Right atrium auricular region (tissue), 2 donors: ENCODE measurements around the gene RNF130. TPM values are rescaled to one million over a fixed set of nuclear protein-coding genes. Genes with fewer than 3 reads are reported as not detected.

ENCODE experiments used
- DNase-seq: peaks from one replicate; pipeline ENCODE4 v3.0.0-alpha.2; 2019; ENCODE audit warnings: low spot score
- H3K27ac ChIP-seq, 2 donors: fragments of 200-600 bp; sonication (generic); 1 replicate in 1 of 2; 2 replicates in 1 of 2; pipeline ENCODE4 v1.5.1; 2016 to 2019
- H3K27me3 ChIP-seq, 2 donors: fragments of 200-600 bp; sonication (generic); one replicate each; pipeline versions ENCODE4 v1.5.1 to v1.6.0; 2017 to 2019
- H3K36me3 ChIP-seq: fragments of 200-600 bp; sonication (generic); one replicate; pipeline ENCODE4 v1.5.1; 2016
- H3K4me1 ChIP-seq, 2 donors: fragments of 200-600 bp; sonication (generic); one replicate each; pipeline versions ENCODE4 v1.5.1 to v1.6.0; 2017 to 2019
- H3K4me3 ChIP-seq, 2 donors: fragments of 200-600 bp; sonication (generic); 1 replicate in 1 of 2; 2 replicates in 1 of 2; pipeline ENCODE4 v1.5.1; 2017 to 2019; ENCODE audit warnings: mild to moderate bottlenecking in 1 of 2, moderate library complexity in 1 of 2
- H3K9me3 ChIP-seq, 2 donors: fragments of 200-600 bp; sonication (generic); one replicate each; pipeline ENCODE4 v1.5.1; 2019
- CTCF ChIP-seq, 2 donors: fragments of 200-600 bp; sonication (generic); IDR thresholded peaks; one replicate each; pipeline ENCODE4 v1.5.1; 2019; ENCODE audit warnings: antibody characterized with exemption in 2 of 2
- total RNA-seq, 2 donors: library from RNA; depleted of rRNA; stranded (reverse); fragments of >200 nt; gene quantifications; one replicate each; pipeline ENCODE4 v1.1.0, GENCODE V29; 2016

Gene RNF130
- total RNA-seq, 2 donors from 2014 or later = 42.9 to 51.3 TPM

DNA sequence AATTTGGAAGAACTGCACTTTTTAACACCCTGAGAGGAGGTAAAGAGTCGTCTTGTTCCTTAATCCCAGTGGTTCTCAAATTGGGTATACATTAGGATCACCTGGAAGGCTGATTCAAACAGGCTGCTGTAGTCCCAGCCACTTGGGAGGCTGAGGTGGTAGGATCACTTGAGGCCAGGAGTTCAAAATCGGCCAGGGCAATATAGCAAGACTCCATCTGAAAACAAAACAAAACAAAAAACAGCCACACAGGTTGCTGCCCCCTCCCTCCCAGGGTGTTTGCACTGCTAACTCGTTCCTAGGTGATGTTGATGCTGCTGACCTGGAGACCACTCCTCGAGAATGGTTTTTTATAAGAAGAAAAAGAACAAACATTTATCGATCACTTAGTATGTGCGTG, 162.3 kb downstream of the RNF130 start:
- peaks cover 5% of the 10 kb centered on the region for H3K36me3 ChIP-seq
- no peak for DNase-seq
- TF ChIP-seq CTCF (IDR thresholded peaks at IDR 0.05) = no peak

GRCh38 chr5:179908528-179908927, 163.0 kb downstream of the RNF130 start:
- Histone ChIP-seq H3K36me3 (peaks cover 5% of the 10 kb centered on the region), H3K27me3 (no peaks in the 10 kb centered on the region), H3K27ac (peak overlapping the region in 1 of 2 donors; percentile 24), H3K9me3 (no peaks in the 10 kb centered on the region), H3K4me1 (peaks cover 0 to 21% of the 10 kb centered on the region in 2 donors), H3K4me3 (peak overlapping the region in 1 of 2 donors; percentile 65)
- no peak for TF ChIP-seq CTCF (IDR thresholded peaks at IDR 0.05)
- DNase-seq = no peak

More for the DNA sequence above, 162.3 kb downstream of the RNF130 start:
- H3K27me3 ChIP-seq = no peaks in the 10 kb centered on the region
- H3K4me1 ChIP-seq = peaks cover 0 to 21% of the 10 kb centered on the region in 2 donors
- H3K4me3 ChIP-seq = no peak overlapping the region
- H3K27ac ChIP-seq = no peak overlapping the region
- no peaks in the 10 kb centered on the region for H3K9me3 ChIP-seq

DNA sequence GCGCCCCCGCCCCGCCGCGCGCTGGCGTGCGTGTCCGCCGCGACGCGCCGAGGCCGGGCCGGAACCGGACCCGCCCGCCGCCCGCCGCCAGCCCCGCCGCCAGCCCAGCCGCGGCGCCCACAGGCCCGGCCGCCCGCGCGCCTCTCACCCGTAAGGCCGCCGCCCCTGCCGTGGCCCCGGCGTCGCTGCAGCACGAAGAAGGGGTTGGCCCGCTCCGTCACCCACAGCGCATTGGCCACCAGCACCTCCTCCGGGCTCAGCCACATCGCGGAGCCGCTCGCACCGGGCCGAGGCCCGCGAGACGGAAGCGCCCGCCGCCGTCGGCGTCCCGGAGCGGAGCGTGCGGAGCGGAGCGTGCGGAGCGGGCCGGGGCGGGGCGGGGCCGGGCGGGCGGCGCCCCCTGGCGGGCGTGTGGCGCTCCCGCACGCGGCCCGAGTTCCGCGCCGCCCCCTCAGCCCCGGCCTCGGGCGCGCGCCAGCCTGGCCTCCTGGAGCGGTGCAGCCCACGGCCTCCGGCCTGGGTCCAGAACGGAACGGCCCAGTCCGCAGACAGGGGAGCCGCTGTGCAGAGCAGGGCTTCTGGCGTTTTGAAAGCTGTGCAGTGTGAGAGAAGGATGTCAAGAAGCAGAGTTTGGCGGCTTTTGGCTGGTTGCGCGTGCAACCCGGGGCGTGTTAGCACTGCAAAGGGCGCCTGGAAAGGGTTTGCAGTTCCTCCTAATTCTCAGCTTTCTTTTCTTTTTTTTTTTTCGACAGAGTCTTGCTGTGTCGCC, 163.8 kb downstream of the RNF130 start, which contains the start of gene TBC1D9B:
Gene TBC1D9B, minus strand, starts transcription at position 342 of the 769 bp plus-strand sequence. Its CDS starts 76 bp downstream, at position 266.
- Histone ChIP-seq H3K27ac (peak within 1 kb of the TSS; percentile 60 to 62), H3K9me3 (no peaks in the 10 kb centered on the region), H3K36me3 (peaks cover 5% of the 10 kb centered on the region), H3K4me3 (peak within 1 kb of the TSS; percentile 61 to 65), H3K27me3 (no peaks in the 10 kb centered on the region), H3K4me1 (peaks cover 0 to 21% of the 10 kb centered on the region in 2 donors)
- peak; percentile 40 to 52 for TF ChIP-seq CTCF (IDR thresholded peaks at IDR 0.05)
- peak; percentile 68 for DNase-seq

DNA sequence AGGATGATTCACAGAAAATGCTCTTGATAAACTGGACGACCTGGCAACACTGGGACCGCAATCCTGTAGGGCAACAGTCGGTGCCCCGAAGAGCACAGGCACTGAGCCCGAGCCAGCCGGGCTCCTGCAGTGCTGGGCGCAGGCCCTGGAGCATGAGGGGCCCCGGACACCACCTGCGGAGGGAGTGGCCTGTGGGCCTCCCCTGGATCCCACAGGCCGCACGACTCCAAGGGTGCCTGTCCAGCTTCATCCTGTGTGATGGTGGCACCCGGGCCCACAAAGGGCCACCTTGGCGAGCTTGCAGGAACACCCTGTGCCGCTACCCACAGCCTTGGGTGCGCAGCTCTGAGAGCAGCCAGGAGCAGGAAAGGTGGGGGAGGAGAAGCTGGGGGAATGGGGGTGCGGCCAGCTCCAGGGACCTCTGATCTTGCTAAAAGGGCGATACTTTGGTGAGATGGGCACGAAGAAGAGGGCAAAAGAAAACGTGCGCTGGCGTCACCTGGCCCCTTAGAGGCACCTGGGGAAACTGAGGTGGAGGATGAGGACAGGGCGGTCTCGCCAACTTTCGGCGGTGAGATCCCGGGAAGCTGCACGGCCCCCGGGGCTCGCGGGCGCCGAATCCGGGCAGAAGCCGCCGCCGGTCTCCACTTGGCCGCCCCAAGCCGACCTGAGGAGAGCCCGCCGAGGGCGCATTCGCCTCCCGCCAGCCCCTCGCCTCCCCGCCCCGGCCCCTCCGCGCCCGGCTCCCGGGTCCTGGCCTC, 164.6 kb downstream of the RNF130 start:
- TF ChIP-seq CTCF (IDR thresholded peaks at IDR 0.05) = no peak
- peaks cover 0 to 21% of the 10 kb centered on the region in 2 donors for H3K4me1 ChIP-seq
- H3K9me3 ChIP-seq = no peaks in the 10 kb centered on the region
- H3K27me3 ChIP-seq = no peaks in the 10 kb centered on the region
- peaks cover 5% of the 10 kb centered on the region for H3K36me3 ChIP-seq
- H3K27ac ChIP-seq = peak overlapping the region; percentile 5 to 62
- no peak for DNase-seq
- H3K4me3 ChIP-seq = peak overlapping the region; percentile 61 to 65

- no peak for TF ChIP-seq CTCF (IDR thresholded peaks at IDR 0.05)
- Histone ChIP-seq H3K27ac (peak overlapping the region in 1 of 2 donors; percentile 62), H3K4me1 (peaks cover 0 to 21% of the 10 kb centered on the region in 2 donors), H3K4me3 (peak overlapping the region in 1 of 2 donors; percentile 65), H3K36me3 (peaks cover 5% of the 10 kb centered on the region), H3K27me3 (no peaks in the 10 kb centered on the region), H3K9me3 (no peaks in the 10 kb centered on the region)
- no peak for DNase-seq
Observed at GRCh38 chr5:179906294-179906794, 165.2 kb downstream of the RNF130 start.
